ENCODE results near the gene GSG1L. TPM values are rescaled to one million over a fixed set of nuclear protein-coding genes. Genes with fewer than 3 reads are reported as not detected.

GSG1L gene
- total RNA-seq, 2 donors from 2014 or later = 13.9 to 34.7 TPM

GRCh38 chr16:28064706-28065249 is 1.3 kb upstream of the GSG1L start:
- H3K27ac ChIP-seq = no peak overlapping the region
- no peaks in the 10 kb centered on the region for H3K36me3 ChIP-seq
- H3K27me3 ChIP-seq = peaks cover 0 to 7% of the 10 kb centered on the region in 2 donors
- H3K4me3 ChIP-seq = no peak overlapping the region
- H3K4me1 ChIP-seq = peaks cover 0 to 23% of the 10 kb centered on the region in 2 donors
- DNase-seq (ENCODE audit: low spot score) = no peak
- H3K9me3 ChIP-seq = no peaks in the 10 kb centered on the region
- TF ChIP-seq, protein P1, sequence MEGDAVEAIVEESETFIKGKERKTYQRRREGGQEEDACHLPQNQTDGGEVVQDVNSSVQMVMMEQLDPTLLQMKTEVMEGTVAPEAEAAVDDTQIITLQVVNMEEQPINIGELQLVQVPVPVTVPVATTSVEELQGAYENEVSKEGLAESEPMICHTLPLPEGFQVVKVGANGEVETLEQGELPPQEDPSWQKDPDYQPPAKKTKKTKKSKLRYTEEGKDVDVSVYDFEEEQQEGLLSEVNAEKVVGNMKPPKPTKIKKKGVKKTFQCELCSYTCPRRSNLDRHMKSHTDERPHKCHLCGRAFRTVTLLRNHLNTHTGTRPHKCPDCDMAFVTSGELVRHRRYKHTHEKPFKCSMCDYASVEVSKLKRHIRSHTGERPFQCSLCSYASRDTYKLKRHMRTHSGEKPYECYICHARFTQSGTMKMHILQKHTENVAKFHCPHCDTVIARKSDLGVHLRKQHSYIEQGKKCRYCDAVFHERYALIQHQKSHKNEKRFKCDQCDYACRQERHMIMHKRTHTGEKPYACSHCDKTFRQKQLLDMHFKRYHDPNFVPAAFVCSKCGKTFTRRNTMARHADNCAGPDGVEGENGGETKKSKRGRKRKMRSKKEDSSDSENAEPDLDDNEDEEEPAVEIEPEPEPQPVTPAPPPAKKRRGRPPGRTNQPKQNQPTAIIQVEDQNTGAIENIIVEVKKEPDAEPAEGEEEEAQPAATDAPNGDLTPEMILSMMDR (IDR thresholded peaks at IDR 0.05) = no peak

- peaks cover 0 to 7% of the 10 kb centered on the region in 2 donors for H3K27me3 ChIP-seq
- peak overlapping the region in 1 of 2 donors; percentile 36 for H3K4me3 ChIP-seq
- no peaks in the 10 kb centered on the region for H3K9me3 ChIP-seq
Observed at GRCh38 chr16:28064150-28064549, 636 bp upstream of the GSG1L start.

GRCh38 chr16:28062847-28063521 is 530 bp downstream of the GSG1L start:
- Histone ChIP-seq H3K4me3 (peak overlapping the region; percentile 48 to 53), H3K27ac (no peak overlapping the region), H3K4me1 (peaks cover 0 to 15% of the 10 kb centered on the region in 2 donors), H3K9me3 (no peaks in the 10 kb centered on the region), H3K36me3 (no peaks in the 10 kb centered on the region), H3K27me3 (peaks cover 0 to 7% of the 10 kb centered on the region in 2 donors)
- DNase-seq (ENCODE audit: low spot score) = no peak
- TF ChIP-seq, protein P1 (IDR thresholded peaks at IDR 0.05) = no peak

More at GRCh38 chr16:28064150-28064549, 636 bp upstream of the GSG1L start:
- TF ChIP-seq, protein P1 (IDR thresholded peaks at IDR 0.05) = no peak
- no peak for DNase-seq (ENCODE audit: low spot score)
- Histone ChIP-seq H3K4me1 (peaks cover 0 to 23% of the 10 kb centered on the region in 2 donors), H3K36me3 (no peaks in the 10 kb centered on the region), H3K27ac (no peak overlapping the region)

- H3K27ac ChIP-seq = peak overlapping the region in 1 of 2 donors; percentile 23
- DNase-seq (ENCODE audit: low spot score) = no peak
- peaks cover 0 to 9% of the 10 kb centered on the region in 2 donors for H3K4me1 ChIP-seq
- H3K4me3 ChIP-seq = peak overlapping the region; percentile 48 to 53
- H3K27me3 ChIP-seq = peaks cover 0 to 7% of the 10 kb centered on the region in 2 donors
- no peaks in the 10 kb centered on the region for H3K36me3 ChIP-seq
- TF ChIP-seq, protein P1 (IDR thresholded peaks at IDR 0.05) = no peak
- H3K9me3 ChIP-seq = no peaks in the 10 kb centered on the region
Observed at GRCh38 chr16:28062261-28062846, 1.2 kb downstream of the GSG1L start.

GRCh38 chr16:28061352-28062101 is 2.0 kb downstream of the GSG1L start:
- Histone ChIP-seq H3K27me3 (peaks cover 0 to 7% of the 10 kb centered on the region in 2 donors), H3K36me3 (no peaks in the 10 kb centered on the region), H3K4me3 (peak overlapping the region; percentile 48 to 53), H3K4me1 (peaks cover 0 to 7% of the 10 kb centered on the region in 2 donors), H3K9me3 (no peaks in the 10 kb centered on the region), H3K27ac (peak overlapping the region in 1 of 2 donors; percentile 23)
- TF ChIP-seq, protein P1 (IDR thresholded peaks at IDR 0.05) = no peak
- no peak for DNase-seq (ENCODE audit: low spot score)

All from right atrium auricular region (tissue), 2 donors.